Mammary epithelial cell (primary cell): ENCODE measurements around the gene HRCT1.

Experiments used
- EZH2 ChIP-seq: IDR thresholded peaks from 2 replicates; pipeline ENCODE4 v1.6.1; 2012; ENCODE audit warnings: low read length, inconsistent platforms, borderline replicate concordance
- TF ChIP-seq, protein P1 (sequence below), 2 donors: IDR thresholded peaks in 1 of 2; conservative IDR thresholded peaks in 1 of 2; 2 replicates each; pipeline ENCODE4 v1.5.1; 2011 to 2012; ENCODE audit warnings: inconsistent platforms in 2 of 2, low read length in 2 of 2, mild to moderate bottlenecking in 2 of 2, control low read depth in 1 of 2, low read depth in 1 of 2; ENCODE audit not compliant: insufficient read depth in 1 of 2; ENCODE audit errors: extremely low read depth in 1 of 2

DNA sequence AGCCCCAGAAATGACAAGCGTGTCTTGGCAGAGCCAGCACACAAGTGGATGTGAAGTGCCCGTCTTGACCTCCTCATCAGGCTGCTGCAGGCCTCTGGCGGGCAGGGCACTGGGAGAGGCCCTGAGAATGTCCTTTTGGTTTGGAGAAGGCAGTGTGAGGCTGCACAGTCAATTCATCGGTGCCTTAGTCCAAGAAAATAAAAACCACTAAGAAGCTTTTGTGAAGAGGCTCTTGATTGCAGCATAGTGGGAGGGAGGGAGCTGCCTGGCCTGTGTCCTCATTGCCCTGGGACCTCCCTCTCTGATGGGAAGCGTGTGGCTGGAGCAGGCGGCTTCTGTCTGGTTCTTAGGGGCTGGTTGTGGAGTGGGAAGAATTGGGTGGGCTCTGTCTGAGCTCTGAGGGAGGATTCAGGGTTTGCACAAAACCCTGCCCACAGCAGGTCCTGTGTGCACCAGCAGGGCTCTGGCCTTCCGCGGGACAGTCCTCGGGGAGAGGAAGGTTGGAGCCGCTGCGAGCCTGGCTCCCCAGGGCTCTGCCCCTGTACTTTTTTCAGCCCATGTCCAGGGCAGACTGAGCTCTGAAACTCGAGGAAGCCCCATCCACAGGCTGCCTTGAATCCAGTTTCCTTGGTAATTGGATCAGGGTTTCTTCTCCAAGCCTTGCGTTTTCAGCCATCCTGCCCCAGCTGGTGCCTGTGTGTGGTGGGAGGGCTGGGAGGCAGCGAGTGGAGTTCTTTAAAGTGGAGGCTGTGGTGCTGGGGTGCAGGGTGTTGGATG is 1.1 kb downstream of the HRCT1 start:
- TF ChIP-seq, protein P1, sequence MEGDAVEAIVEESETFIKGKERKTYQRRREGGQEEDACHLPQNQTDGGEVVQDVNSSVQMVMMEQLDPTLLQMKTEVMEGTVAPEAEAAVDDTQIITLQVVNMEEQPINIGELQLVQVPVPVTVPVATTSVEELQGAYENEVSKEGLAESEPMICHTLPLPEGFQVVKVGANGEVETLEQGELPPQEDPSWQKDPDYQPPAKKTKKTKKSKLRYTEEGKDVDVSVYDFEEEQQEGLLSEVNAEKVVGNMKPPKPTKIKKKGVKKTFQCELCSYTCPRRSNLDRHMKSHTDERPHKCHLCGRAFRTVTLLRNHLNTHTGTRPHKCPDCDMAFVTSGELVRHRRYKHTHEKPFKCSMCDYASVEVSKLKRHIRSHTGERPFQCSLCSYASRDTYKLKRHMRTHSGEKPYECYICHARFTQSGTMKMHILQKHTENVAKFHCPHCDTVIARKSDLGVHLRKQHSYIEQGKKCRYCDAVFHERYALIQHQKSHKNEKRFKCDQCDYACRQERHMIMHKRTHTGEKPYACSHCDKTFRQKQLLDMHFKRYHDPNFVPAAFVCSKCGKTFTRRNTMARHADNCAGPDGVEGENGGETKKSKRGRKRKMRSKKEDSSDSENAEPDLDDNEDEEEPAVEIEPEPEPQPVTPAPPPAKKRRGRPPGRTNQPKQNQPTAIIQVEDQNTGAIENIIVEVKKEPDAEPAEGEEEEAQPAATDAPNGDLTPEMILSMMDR (conservative IDR thresholded peaks at IDR 0.05 in 1 of 2, IDR thresholded peaks at IDR 0.05 in 1 of 2; ENCODE audit: extremely low read depth in 1 of 2, insufficient read depth in 1 of 2, low read depth in 1 of 2, low read length in 2 of 2), result no peak
- no peak for TF ChIP-seq EZH2
